T-cell (primary cell): Measurements from ENCODE around the gene AP1M2. TPM values are rescaled to one million over a fixed set of nuclear protein-coding genes. Genes with fewer than 3 reads are reported as not detected.

ENCODE experiments used
- ATAC-seq, 4 experiments: fragments of 200-7000 bp in 3 of 4; fragments of 150-1000 bp in 1 of 4; cut with Tn5 transposase; replicated peaks in 1 of 4; 1 replicate in 3 of 4; 2 replicates in 1 of 4; pipeline ENCODE4 v1.10.0; 2021; ENCODE audit warnings: moderate library complexity in 3 of 4, mild to moderate bottlenecking in 2 of 4, moderate number of reproducible peaks in 1 of 4
- CTCF ChIA-PET, 2 donors: fragments of 300-600 bp; sonication (Branson Sonifier 250); formaldehyde crosslinking; loops; one replicate each; lab custom pipeline; 2022; ENCODE audit warnings: antibody characterized with exemption in 2 of 2; lab: Charles Lee
- POLR2A ChIA-PET, 2 donors: fragments of 300-600 bp; sonication (Branson Sonifier 250); formaldehyde crosslinking; loops; one replicate each; lab custom pipeline; 2022; ENCODE audit warnings: antibody characterized with exemption in 2 of 2; lab: Charles Lee
- DNase-seq, 35 experiments: peaks; one replicate each; pipeline versions ENCODE4 v3.0.0 to v3.0.0-alpha.2; 2013 to 2023
- H3K27ac ChIP-seq: one replicate; pipeline ENCODE4 v1.5.1; 2013; ENCODE audit warnings: low read length
- H3K27me3 ChIP-seq, 2 experiments: replicated peaks in 1 of 2; 1 replicate in 1 of 2; 2 replicates in 1 of 2; pipeline versions ENCODE4 v1.6.1 to v1.7.0; 2013; ENCODE audit warnings: low read length in 1 of 2, mixed read lengths in 1 of 2; ENCODE audit not compliant: control insufficient read depth in 2 of 2, insufficient read depth in 2 of 2; ENCODE audit errors: extremely low read depth in 1 of 2
- H3K36me3 ChIP-seq, 2 donors: 1 replicate in 1 of 2; 2 replicates in 1 of 2; pipeline versions ENCODE4 v1.6.1 to v1.7.0; 2013; ENCODE audit warnings: low read length in 1 of 2; ENCODE audit not compliant: control insufficient read depth in 2 of 2, insufficient read depth in 1 of 2; ENCODE audit errors: extremely low read depth in 1 of 2
- H3K4me1 ChIP-seq, 2 experiments: 1 replicate in 1 of 2; 2 replicates in 1 of 2; pipeline versions ENCODE4 v1.6.1 to v1.7.0; 2013; ENCODE audit warnings: low read length in 2 of 2, mixed read lengths in 1 of 2; ENCODE audit not compliant: insufficient read depth in 2 of 2, control insufficient read depth in 1 of 2; ENCODE audit errors: extremely low read depth in 1 of 2
- H3K4me3 ChIP-seq, 2 donors: 1 replicate in 1 of 2; 2 replicates in 1 of 2; pipeline versions ENCODE4 v1.5.1 to v1.7.0; 2013; ENCODE audit warnings: mild to moderate bottlenecking in 2 of 2, low read length in 1 of 2, moderate library complexity in 1 of 2; ENCODE audit not compliant: control insufficient read depth in 1 of 2; ENCODE audit errors: extremely low read depth in 1 of 2
- H3K9me3 ChIP-seq: 2 replicates; pipeline ENCODE4 v1.7.0; 2013
- H3K27ac Mint-ChIP-seq, 2 donors: one replicate each; pipeline ENCODE4 v1.8.0; 2020 to 2021; ENCODE audit warnings: mild to moderate bottlenecking in 2 of 2, mixed read lengths in 2 of 2
- H3K27me3 Mint-ChIP-seq, 2 donors: one replicate each; pipeline ENCODE4 v1.8.0; 2021 to 2022; ENCODE audit warnings: mixed read lengths in 2 of 2
- H3K36me3 Mint-ChIP-seq: one replicate; pipeline ENCODE4 v1.8.0; 2021; ENCODE audit warnings: mixed read lengths
- H3K4me1 Mint-ChIP-seq, 3 donors: one replicate each; pipeline ENCODE4 v1.8.0; 2020 to 2022; ENCODE audit warnings: mixed read lengths in 3 of 3, mild to moderate bottlenecking in 1 of 3
- H3K4me3 Mint-ChIP-seq, 3 donors: one replicate each; pipeline ENCODE4 v1.8.0; 2020 to 2022; ENCODE audit warnings: mild to moderate bottlenecking in 3 of 3, mixed read lengths in 3 of 3, moderate library complexity in 3 of 3
- H3K9me3 Mint-ChIP-seq, 3 donors: one replicate each; pipeline ENCODE4 v1.8.0; 2020 to 2022; ENCODE audit warnings: mixed read lengths in 3 of 3
- WGBS: methylation state at CpG from one replicate; pipeline ENCODE4 v1.1.5; 2013; ENCODE audit warnings: missing lambda C conversion rate; ENCODE audit not compliant: insufficient coverage; 5-methylcytosine and 5-hydroxymethylcytosine counted together
- total RNA-seq, 35 experiments: library from RNA in 6 of 35; stranded (reverse) in 6 of 35; fragments of 120-200 nt in 1 of 35; gene quantifications; one replicate each; pipeline versions ENCODE4 v1.2.1 to v1.2.4 and lab custom pipeline; 2013 to 2026

Gene AP1M2
- total RNA-seq, 5 donors from 2014 or later (not counting 1 experiment from before 2014, with no cell fraction given): 0.30 to 1.6 (median 1.1) TPM; not detected in 2

DNA sequence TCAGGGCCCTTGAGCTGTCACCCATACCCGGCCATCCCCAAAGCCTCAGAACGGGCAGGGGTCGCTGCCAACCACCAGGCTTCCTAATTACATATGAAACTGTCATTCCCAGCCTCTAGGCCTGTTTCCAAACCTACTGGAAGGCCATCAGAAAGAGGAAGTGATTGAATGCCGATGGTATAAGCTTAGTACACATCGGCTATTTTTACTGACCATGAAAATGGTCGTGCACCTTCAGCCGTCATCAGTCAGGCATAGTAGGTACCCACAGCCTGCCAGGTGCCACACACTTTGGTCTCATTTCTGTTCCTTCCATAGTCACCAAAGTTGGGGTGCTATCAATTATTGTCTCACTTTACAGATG is 31.5 kb downstream of the AP1M2 start:
- Mint-ChIP-seq H3K4me1 (peaks cover 40 to 52% (median 47%) of the 10 kb centered on the region in 3 donors), H3K27ac (peak overlapping the region; percentile 84 to 85), H3K27me3 (no peaks in the 10 kb centered on the region), H3K9me3 (no peaks in the 10 kb centered on the region), H3K36me3 (peaks cover 26% of the 10 kb centered on the region), H3K4me3 (no peak overlapping the region)
- peaks cover 38 to 70% of the 10 kb centered on the region in 2 experiments for H3K4me1 ChIP-seq
- no peak overlapping the region for H3K4me3 ChIP-seq
- peaks cover 32 to 76% of the 10 kb centered on the region in 2 donors for H3K36me3 ChIP-seq
- ChIA-PET POLR2A (interaction anchor here in 1 of 2 donors (0.6 to 0.8 kb wide), 2 partner anchors 137 to 740 kb away, joined by 3 read pairs; no protein-coding TSS in a partner anchor), CTCF (no interaction called here)
- peak overlapping the region; percentile 38 for H3K27ac ChIP-seq
- H3K27me3 ChIP-seq: no peaks in the 10 kb centered on the region
- ATAC-seq (no peak), DNase-seq (no peak)
- no peaks in the 10 kb centered on the region for H3K9me3 ChIP-seq
- 91% methylated on average over 6 of the region's 7 CpGs for WGBS

DNA sequence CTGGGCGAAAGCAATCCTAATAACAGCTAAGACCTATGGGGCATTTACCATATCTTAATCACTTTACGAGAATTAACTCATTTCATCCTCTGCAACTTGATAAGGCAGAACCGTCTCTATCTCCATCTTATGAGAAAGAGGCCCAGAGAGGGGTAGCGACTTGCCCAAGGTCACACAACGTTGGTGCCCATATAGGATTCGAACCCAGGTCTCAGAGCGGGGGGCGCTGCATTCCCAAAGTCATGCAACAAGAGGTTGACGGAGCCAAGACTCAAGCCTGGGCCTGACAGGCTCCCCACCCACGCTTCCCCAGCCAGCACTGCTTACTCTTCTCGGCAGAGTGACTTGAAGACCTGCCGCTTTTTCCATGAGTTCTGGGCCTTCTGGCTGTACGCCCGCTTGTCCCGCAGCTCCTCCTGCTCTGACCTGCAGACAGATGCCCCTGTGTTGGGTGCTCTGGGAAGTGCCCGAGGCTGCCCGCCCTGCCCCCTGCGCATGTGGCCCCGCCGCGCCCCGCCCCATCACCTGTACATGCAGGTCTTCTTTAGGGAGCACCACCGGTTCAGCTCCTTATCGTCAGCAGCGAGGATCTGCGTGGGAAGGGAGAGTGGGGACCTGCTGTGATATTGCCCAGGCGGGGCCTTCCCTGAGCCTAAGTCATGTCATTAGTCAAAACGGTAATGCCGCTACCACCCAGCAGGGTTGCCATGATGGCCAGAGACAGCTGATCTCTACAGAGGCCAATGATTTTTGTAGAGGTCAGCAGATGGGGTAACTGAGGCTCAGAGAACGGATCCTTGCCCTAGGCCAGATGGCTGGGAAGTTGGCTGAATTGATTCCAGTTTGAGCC is 32.1 kb downstream of the AP1M2 start:
- Histone ChIP-seq H3K27me3 (no peaks in the 10 kb centered on the region), H3K9me3 (no peaks in the 10 kb centered on the region), H3K27ac (peak overlapping the region; percentile 73), H3K36me3 (peaks cover 36 to 76% of the 10 kb centered on the region in 2 donors), H3K4me1 (peaks cover 38 to 76% of the 10 kb centered on the region in 2 experiments), H3K4me3 (no peak overlapping the region)
- ATAC-seq (no peak), DNase-seq (no peak)
- Mint-ChIP-seq H3K36me3 (peaks cover 26% of the 10 kb centered on the region), H3K27ac (peak overlapping the region; percentile 94 to 96), H3K27me3 (no peaks in the 10 kb centered on the region), H3K4me1 (peaks cover 40 to 58% (median 47%) of the 10 kb centered on the region in 3 donors), H3K4me3 (peak overlapping the region in 1 of 3 donors; percentile 74), H3K9me3 (no peaks in the 10 kb centered on the region)
- POLR2A ChIA-PET: interaction anchor here in 1 of 2 donors (0.5 to 0.8 kb wide), 2 partner anchors 10 to 138 kb away, joined by 3 to 7 read pairs; no protein-coding TSS in a partner anchor
- CTCF ChIA-PET: interaction anchor here in 1 of 2 donors (1.0 to 1.1 kb wide), 2 partner anchors 14 to 47 kb away, joined by 3 read pairs; no protein-coding TSS in a partner anchor
- 82% methylated on average over 27 of the region's 30 CpGs for WGBS

DNA sequence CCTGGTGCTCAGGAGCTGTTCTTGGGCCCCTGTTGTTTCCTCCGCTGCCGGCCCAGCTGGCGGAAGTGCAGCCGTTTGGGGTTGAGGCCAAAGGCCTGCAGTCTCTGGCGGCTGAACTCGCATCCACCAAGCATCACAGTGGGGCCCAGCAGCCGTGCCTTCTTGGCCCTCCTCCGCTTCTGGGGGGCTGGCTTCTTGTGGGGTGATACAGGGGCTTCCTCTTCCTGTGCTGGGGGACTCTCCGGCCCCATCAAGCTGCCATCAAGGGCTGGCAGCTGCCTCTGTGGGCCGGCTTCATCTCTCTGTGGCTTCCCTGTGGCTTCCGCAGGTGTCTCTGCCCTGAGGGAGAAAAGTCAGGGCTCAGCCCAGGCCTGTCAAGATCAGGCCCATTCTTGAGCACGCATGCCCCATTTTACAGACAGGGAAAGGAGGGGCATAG is 33.1 kb downstream of the AP1M2 start:
- 7% methylated on average over 12 of the region's 12 CpGs for WGBS
- ATAC-seq (peak; percentile 86 to 91 (median 88)), DNase-seq (peak; percentile 49 to 85 (median 63))
- CTCF ChIA-PET: interaction anchor here in 1 of 2 donors (0.5 to 1.1 kb wide), 5 partner anchors 13 to 131 kb away, joined by 3 to 5 read pairs (median 3); no protein-coding TSS in a partner anchor
- Mint-ChIP-seq H3K36me3 (peaks cover 23% of the 10 kb centered on the region), H3K4me3 (peak overlapping the region; percentile 57 to 74 (median 66)), H3K27ac (peak overlapping the region; percentile 94 to 96), H3K9me3 (no peaks in the 10 kb centered on the region), H3K4me1 (peaks cover 40 to 58% (median 47%) of the 10 kb centered on the region in 3 donors), H3K27me3 (no peaks in the 10 kb centered on the region)
- Histone ChIP-seq H3K4me3 (peak overlapping the region in 1 of 2 donors; percentile 8), H3K4me1 (peaks cover 38 to 80% of the 10 kb centered on the region in 2 experiments), H3K27ac (peak overlapping the region; percentile 73), H3K27me3 (no peaks in the 10 kb centered on the region), H3K9me3 (no peaks in the 10 kb centered on the region), H3K36me3 (peaks cover 35 to 76% of the 10 kb centered on the region in 2 donors)
- POLR2A ChIA-PET: interaction anchor here (0.5 to 1.0 kb wide), 4 partner anchors 11 to 64 kb away, joined by 3 to 9 read pairs (median 6); no protein-coding TSS in a partner anchor

DNA sequence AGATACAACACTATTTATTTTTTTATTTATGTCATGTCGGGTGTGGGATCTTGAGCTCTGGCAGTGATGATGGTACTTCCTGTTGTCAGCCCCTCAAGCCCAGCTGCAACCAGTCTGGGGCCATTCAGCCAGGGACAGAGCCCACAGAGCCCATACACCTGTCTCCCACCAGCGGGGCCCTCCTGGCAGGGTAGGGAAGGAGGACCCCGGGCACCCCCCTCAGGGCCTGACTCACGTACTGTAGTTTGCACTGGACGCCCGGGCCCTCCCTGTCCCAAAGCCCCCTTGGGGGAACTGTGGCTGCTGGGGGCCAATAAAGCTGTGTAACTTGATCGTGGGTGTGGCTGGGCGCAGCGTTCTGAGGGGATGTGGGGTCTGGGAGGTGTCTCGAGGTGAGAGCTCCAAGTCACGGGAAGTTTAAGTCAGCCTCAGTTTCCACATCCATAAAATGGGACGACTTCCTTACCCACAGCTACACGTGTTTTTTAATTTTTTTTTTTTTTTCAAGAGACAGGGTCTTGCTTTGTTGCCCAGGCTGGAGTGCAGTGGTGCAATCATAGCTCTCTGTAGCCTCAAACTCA is 33.9 kb downstream of the AP1M2 start:
- Mint-ChIP-seq H3K9me3 (no peaks in the 10 kb centered on the region), H3K27me3 (no peaks in the 10 kb centered on the region), H3K4me1 (peaks cover 40 to 56% (median 46%) of the 10 kb centered on the region in 3 donors), H3K36me3 (peaks cover 19% of the 10 kb centered on the region), H3K27ac (peak overlapping the region; percentile 94 to 96), H3K4me3 (peak overlapping the region in 2 of 3 donors; percentile 13 to 74)
- Histone ChIP-seq H3K36me3 (peaks cover 30 to 80% of the 10 kb centered on the region in 2 donors), H3K27ac (peak overlapping the region; percentile 73), H3K27me3 (no peaks in the 10 kb centered on the region), H3K9me3 (no peaks in the 10 kb centered on the region), H3K4me3 (peak overlapping the region in 1 of 2 donors; percentile 27), H3K4me1 (peaks cover 38 to 80% of the 10 kb centered on the region in 2 experiments)
- 27% methylated on average over 3 of the region's 13 CpGs for WGBS
- ChIA-PET POLR2A (interaction anchor here (0.6 to 1.0 kb wide), 3 partner anchors 63 to 446 kb away, joined by 3 to 4 read pairs (median 4); no protein-coding TSS in a partner anchor), CTCF (interaction anchor here (0.6 to 1.1 kb wide), 4 partner anchors 15 to 215 kb away, joined by 3 read pairs; no protein-coding TSS in a partner anchor)
- no peak for ATAC-seq
- peak in 2 of 35 experiments; percentile 13 to 29 for DNase-seq

DNA sequence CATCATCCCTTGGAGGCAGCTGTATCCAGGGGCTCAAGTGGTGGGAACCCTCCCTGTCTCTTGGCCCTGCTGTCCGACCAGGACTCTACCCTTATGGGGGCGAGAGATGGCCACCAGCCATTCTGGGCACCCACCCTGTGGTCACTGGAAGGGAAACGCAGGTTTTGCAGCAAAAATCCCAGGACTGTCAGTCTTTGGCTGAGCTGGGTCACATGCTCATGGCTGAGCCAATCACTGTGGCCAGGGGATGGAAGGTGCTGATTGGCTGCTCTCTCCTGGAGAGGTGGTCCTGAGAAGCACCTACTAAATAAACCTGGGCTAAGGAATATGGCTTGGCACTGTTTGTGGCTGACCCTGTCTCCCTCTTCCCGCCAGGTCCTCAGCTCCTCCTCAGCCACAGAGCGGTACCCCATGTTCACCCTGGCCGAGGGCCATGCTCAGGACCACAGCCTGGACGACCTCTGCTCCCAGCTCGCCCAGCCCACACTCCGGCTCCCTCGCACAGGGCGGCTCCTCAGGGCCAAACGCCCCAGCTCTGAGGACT is 34.5 kb downstream of the AP1M2 start:
- H3K4me1 Mint-ChIP-seq: peaks cover 40 to 52% (median 44%) of the 10 kb centered on the region in 3 donors
- peak in 1 of 4 experiments; percentile 21 for ATAC-seq
- H3K4me3 Mint-ChIP-seq: peak overlapping the region in 1 of 3 donors; percentile 74
- H3K36me3 Mint-ChIP-seq: peaks cover 16% of the 10 kb centered on the region
- no peaks in the 10 kb centered on the region for H3K27me3 Mint-ChIP-seq
- POLR2A ChIA-PET: no interaction called here
- 88% methylated on average over 5 of the region's 12 CpGs for WGBS
- peak in 3 of 35 experiments; percentile 20 to 39 (median 35) for DNase-seq
- H3K36me3 ChIP-seq: peaks cover 24 to 76% of the 10 kb centered on the region in 2 donors
- H3K9me3 Mint-ChIP-seq: no peaks in the 10 kb centered on the region
- H3K9me3 ChIP-seq: no peaks in the 10 kb centered on the region
- peak overlapping the region; percentile 73 for H3K27ac ChIP-seq
- H3K27ac Mint-ChIP-seq: peak overlapping the region; percentile 94 to 96
- H3K27me3 ChIP-seq: no peaks in the 10 kb centered on the region
- CTCF ChIA-PET: interaction anchor here (0.7 to 1.1 kb wide), 4 partner anchors 15 to 214 kb away, joined by 3 read pairs; no protein-coding TSS in a partner anchor
- H3K4me3 ChIP-seq: no peak overlapping the region
- peaks cover 38 to 77% of the 10 kb centered on the region in 2 experiments for H3K4me1 ChIP-seq
